ENCODE results near the gene ANKK1.

DNA sequence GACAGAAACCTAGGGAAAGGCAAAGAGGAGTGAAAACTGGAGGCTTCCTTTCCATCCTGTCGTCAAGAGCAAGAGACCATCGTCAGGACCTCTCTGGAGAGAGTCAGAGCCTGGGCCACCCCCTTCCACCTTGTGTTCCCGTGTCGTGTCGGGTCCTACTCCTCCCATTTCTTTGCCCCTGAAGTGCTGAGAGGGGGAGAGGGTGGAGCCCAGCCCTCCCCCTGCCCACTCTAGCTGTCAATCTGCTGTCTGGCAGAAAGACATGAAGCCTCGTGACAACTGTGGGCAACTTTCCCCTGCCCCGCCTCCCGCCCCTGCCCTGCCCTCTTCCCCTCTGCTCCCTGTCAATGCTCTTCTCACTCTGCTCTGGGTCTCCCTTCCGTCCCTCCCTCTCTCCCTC is 20.6 kb downstream of the ANKK1 start:
- TF ChIP-seq POLR2A (IDR thresholded peaks at IDR 0.05): no peak
- TF ChIP-seq, protein P1, sequence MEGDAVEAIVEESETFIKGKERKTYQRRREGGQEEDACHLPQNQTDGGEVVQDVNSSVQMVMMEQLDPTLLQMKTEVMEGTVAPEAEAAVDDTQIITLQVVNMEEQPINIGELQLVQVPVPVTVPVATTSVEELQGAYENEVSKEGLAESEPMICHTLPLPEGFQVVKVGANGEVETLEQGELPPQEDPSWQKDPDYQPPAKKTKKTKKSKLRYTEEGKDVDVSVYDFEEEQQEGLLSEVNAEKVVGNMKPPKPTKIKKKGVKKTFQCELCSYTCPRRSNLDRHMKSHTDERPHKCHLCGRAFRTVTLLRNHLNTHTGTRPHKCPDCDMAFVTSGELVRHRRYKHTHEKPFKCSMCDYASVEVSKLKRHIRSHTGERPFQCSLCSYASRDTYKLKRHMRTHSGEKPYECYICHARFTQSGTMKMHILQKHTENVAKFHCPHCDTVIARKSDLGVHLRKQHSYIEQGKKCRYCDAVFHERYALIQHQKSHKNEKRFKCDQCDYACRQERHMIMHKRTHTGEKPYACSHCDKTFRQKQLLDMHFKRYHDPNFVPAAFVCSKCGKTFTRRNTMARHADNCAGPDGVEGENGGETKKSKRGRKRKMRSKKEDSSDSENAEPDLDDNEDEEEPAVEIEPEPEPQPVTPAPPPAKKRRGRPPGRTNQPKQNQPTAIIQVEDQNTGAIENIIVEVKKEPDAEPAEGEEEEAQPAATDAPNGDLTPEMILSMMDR (IDR thresholded peaks at IDR 0.05): no peak
- no peak for TF ChIP-seq POLR2AphosphoS5 (IDR thresholded peaks at IDR 0.05; ENCODE audit: insufficient read depth in 1 of 2, low read depth in 1 of 2)

Data from vagina (tissue), 2 donors.